Vagina (tissue), 2 donors: Measurements from ENCODE around the gene TNS3. TPM values are rescaled to one million over a fixed set of nuclear protein-coding genes. Genes with fewer than 3 reads are reported as not detected.
A peak's percentile ranks its signal among the peaks of the same experiment; 100 is the strongest.

Source experiments
- DNase-seq, 2 donors: peaks; one replicate each; pipeline ENCODE4 v3.0.0-alpha.2; 2017; ENCODE audit errors: extremely low spot score in 2 of 2
- H3K27ac ChIP-seq: fragments of 200-600 bp; sonication (generic); one replicate; pipeline ENCODE4 v1.5.1; 2019
- H3K27me3 ChIP-seq: fragments of 200-600 bp; sonication (generic); one replicate; pipeline ENCODE4 v1.5.1; 2019
- H3K36me3 ChIP-seq, 2 donors: fragments of 200-600 bp; sonication (generic); one replicate each; pipeline ENCODE4 v1.5.1; 2017 to 2019
- H3K4me1 ChIP-seq: fragments of 200-600 bp; sonication (generic); one replicate; pipeline ENCODE4 v1.5.1; 2019
- H3K4me3 ChIP-seq, 2 donors: fragments of 200-600 bp; sonication (generic); 1 replicate in 1 of 2; 2 replicates in 1 of 2; pipeline ENCODE4 v1.5.1; 2016 to 2019
- H3K9me3 ChIP-seq: fragments of 200-600 bp; sonication (generic); one replicate; pipeline ENCODE4 v1.5.1; 2019
- POLR2A ChIP-seq, 2 donors: fragments of 450-650 bp; IDR thresholded peaks; one replicate each; pipeline ENCODE4 v1.6.1; 2017; ENCODE audit warnings: antibody characterized with exemption in 2 of 2, mild to moderate bottlenecking in 2 of 2, moderate library complexity in 2 of 2
- POLR2AphosphoS5 ChIP-seq, 2 donors: sonication (generic); formaldehyde crosslinking; IDR thresholded peaks; one replicate each; pipeline ENCODE4 v1.9.0; 2017; ENCODE audit warnings: antibody characterized with exemption in 2 of 2, mild to moderate bottlenecking in 2 of 2, low read depth in 1 of 2; ENCODE audit not compliant: insufficient read depth in 1 of 2
- intact Hi-C: fragments of 100-400 bp; cut with DNase I; formaldehyde crosslinking; loops from one replicate; pipeline ENCODE4 v1.15.1; 2023
- total RNA-seq: library from RNA; depleted of rRNA; stranded (reverse); fragments of >200 nt; gene quantifications from one replicate; pipeline ENCODE4 v1.2.3, GENCODE V29; 2016
- TF ChIP-seq, protein P1 (sequence below), 3 experiments: fragments of 450-650 bp in 2 of 3; fragments of 200-600 bp in 1 of 3; sonication (generic) in 1 of 3; IDR thresholded peaks; one replicate each; pipeline ENCODE4 v1.5.1; 2017 to 2019; ENCODE audit warnings: antibody characterized with exemption in 3 of 3, mild to moderate bottlenecking in 2 of 3, moderate library complexity in 2 of 3

TNS3 gene
- total RNA-seq, 1 donor from 2014 or later: 36.8 TPM

DNA sequence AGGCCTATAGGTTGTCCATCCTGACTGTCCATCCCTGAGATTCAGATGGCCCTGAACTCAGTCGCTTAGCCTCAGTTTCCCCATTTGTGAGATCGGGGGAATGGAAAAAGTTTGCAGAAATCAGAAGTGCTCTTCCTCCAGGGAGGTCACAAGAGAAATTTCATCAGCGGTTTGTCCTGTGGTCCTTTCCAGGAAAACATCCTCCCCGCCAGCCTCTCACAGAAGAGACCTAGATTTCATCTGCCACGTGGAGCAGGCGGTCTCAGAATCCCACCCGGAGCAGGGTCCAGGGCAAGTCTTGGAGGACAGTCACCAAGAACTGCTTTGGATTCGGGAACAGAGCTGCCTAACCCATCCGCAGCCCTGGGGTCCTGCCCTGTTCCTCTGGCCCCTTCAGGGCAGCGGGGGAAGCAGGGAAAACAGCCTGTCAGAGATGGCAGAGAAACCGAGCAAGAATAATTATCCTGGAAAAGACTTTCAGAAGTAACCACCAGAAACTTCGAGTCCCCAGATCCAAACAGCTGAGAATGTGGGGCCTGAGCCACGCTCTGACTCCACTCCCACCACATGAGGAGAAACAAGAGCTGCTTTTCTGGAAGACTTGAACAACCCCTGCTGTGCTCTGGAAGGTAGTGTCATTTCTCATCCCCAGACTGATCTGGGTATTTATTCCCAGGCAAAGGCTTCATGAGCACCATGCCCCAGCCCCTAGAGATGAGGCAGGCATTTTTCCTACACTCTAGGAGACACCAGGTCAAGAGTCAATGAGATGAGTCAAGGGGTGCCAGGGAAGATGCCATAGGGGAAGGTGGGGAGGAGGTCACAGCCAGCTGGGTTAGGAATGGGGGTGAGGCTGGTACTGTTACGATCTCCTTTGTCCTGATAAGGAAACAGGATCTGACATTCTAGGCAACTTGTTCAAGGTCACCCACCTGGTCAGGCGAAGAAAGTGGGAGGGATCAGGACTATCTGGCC, 1.1 kb upstream of the TNS3 start:
- peak overlapping the region in 1 of 2 donors; percentile 85 for H3K4me3 ChIP-seq
- H3K4me1 ChIP-seq: peaks cover 47% of the 10 kb centered on the region
- DNase-seq: no peak

GRCh38 chr7:47581438-47581803, 490 bp downstream of the TNS3 start:
- Histone ChIP-seq H3K27me3 (no peaks in the 10 kb centered on the region), H3K27ac (peak overlapping the region; percentile 78), H3K9me3 (no peaks in the 10 kb centered on the region), H3K4me1 (peaks cover 52% of the 10 kb centered on the region), H3K36me3 (no peaks in the 10 kb centered on the region), H3K4me3 (peak overlapping the region; percentile 68 to 85)
- intact Hi-C loops: no loop called here
- no peak for TF ChIP-seq POLR2AphosphoS5 (IDR thresholded peaks at IDR 0.05; ENCODE audit: insufficient read depth in 1 of 2, low read depth in 1 of 2)
- TF ChIP-seq, protein P1, sequence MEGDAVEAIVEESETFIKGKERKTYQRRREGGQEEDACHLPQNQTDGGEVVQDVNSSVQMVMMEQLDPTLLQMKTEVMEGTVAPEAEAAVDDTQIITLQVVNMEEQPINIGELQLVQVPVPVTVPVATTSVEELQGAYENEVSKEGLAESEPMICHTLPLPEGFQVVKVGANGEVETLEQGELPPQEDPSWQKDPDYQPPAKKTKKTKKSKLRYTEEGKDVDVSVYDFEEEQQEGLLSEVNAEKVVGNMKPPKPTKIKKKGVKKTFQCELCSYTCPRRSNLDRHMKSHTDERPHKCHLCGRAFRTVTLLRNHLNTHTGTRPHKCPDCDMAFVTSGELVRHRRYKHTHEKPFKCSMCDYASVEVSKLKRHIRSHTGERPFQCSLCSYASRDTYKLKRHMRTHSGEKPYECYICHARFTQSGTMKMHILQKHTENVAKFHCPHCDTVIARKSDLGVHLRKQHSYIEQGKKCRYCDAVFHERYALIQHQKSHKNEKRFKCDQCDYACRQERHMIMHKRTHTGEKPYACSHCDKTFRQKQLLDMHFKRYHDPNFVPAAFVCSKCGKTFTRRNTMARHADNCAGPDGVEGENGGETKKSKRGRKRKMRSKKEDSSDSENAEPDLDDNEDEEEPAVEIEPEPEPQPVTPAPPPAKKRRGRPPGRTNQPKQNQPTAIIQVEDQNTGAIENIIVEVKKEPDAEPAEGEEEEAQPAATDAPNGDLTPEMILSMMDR (IDR thresholded peaks at IDR 0.05): no peak
- TF ChIP-seq POLR2A (IDR thresholded peaks at IDR 0.05): no peak
- DNase-seq: no peak

More for the DNA sequence above, 1.1 kb upstream of the TNS3 start:
- Histone ChIP-seq H3K9me3 (no peaks in the 10 kb centered on the region), H3K27me3 (no peaks in the 10 kb centered on the region), H3K27ac (peak overlapping the region; percentile 78), H3K36me3 (no peaks in the 10 kb centered on the region)
- intact Hi-C loops: no loop called here
- TF ChIP-seq, protein P1 (IDR thresholded peaks at IDR 0.05): no peak
- TF ChIP-seq POLR2AphosphoS5 (IDR thresholded peaks at IDR 0.05; ENCODE audit: insufficient read depth in 1 of 2, low read depth in 1 of 2): peak in 1 of 2 donors; percentile 41
- no peak for TF ChIP-seq POLR2A (IDR thresholded peaks at IDR 0.05)

DNA sequence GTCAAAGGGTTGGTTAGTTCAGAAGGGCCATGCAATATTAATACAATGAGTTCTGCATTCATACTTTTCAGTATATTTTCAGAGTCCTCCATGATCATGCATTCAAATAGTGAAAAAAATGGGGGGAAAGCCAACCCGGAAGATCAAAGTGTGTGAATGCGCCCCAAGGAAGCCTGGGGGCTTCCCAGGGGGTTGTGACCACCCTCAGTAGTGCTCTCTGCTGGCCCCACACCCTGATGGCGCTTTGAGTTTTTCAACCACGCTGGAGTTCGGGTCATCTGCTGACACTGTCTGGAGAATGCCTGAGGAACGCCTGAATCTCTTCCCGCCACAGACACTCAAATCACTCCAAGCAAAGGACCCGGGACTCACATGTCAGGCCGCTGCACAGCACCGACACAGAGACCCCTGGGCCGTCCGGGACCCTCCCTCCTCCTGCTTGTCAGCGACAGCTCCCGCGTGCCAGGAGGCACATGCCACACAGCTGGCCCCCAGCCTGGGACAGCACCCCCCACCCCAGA, 1.0 kb downstream of the TNS3 start:
- no peak for DNase-seq
- intact Hi-C loops: no loop called here
- Histone ChIP-seq H3K9me3 (no peaks in the 10 kb centered on the region), H3K4me3 (peak overlapping the region; percentile 68 to 85), H3K36me3 (no peaks in the 10 kb centered on the region), H3K27ac (peak overlapping the region; percentile 78), H3K27me3 (no peaks in the 10 kb centered on the region), H3K4me1 (peaks cover 58% of the 10 kb centered on the region)
- TF ChIP-seq POLR2A (IDR thresholded peaks at IDR 0.05): no peak
- TF ChIP-seq POLR2AphosphoS5 (IDR thresholded peaks at IDR 0.05; ENCODE audit: insufficient read depth in 1 of 2, low read depth in 1 of 2): no peak
- TF ChIP-seq, protein P1 (IDR thresholded peaks at IDR 0.05): no peak

DNA sequence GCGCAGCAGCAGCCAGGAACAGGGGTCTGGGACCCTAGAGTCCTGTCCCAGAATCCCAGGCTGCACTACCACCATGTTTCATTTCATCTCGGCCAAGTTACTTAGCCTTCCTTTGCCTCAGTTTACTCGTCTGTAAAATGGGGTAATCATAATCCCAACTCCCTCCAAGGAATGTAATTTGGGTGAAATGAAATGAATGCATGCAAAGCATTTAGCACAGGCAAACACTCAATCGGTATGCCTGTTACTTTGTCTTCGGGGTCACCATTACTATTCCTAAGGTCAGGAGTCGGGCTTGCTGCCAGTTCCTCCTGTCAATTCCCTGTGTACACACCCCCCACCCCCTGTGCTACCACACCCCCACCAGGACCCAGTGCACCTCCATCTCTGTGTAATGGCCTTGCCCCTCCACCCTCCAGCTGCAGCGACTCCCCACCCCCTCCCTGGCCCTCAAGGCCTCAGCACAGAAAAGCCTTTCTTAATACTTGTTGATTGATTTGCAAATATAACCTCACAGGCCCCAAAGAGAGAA, 1.7 kb downstream of the TNS3 start:
- no peaks in the 10 kb centered on the region for H3K36me3 ChIP-seq
- peaks cover 60% of the 10 kb centered on the region for H3K4me1 ChIP-seq
- H3K9me3 ChIP-seq: no peaks in the 10 kb centered on the region
- intact Hi-C loops: no loop called here
- H3K27ac ChIP-seq: peak overlapping the region; percentile 14
- peak overlapping the region; percentile 15 to 68 for H3K4me3 ChIP-seq
- TF ChIP-seq, protein P1 (IDR thresholded peaks at IDR 0.05): no peak
- TF ChIP-seq POLR2AphosphoS5 (IDR thresholded peaks at IDR 0.05; ENCODE audit: insufficient read depth in 1 of 2, low read depth in 1 of 2) (no peak), POLR2A (IDR thresholded peaks at IDR 0.05) (no peak)
- no peak for DNase-seq
- no peaks in the 10 kb centered on the region for H3K27me3 ChIP-seq
